ENCODE measurements around the gene SLC49A3. TPM values are rescaled to one million over a fixed set of nuclear protein-coding genes. Genes with fewer than 3 reads are reported as not detected.
"Not testable (repeated sequence)": the region's sequence is repeated elsewhere in the genome, so short reads cannot be mapped to it uniquely, and the experiment has no call there.

SLC49A3 gene
- polyA plus RNA-seq, 4 donors = 3.7 to 7.1 (median 5.0) TPM

DNA sequence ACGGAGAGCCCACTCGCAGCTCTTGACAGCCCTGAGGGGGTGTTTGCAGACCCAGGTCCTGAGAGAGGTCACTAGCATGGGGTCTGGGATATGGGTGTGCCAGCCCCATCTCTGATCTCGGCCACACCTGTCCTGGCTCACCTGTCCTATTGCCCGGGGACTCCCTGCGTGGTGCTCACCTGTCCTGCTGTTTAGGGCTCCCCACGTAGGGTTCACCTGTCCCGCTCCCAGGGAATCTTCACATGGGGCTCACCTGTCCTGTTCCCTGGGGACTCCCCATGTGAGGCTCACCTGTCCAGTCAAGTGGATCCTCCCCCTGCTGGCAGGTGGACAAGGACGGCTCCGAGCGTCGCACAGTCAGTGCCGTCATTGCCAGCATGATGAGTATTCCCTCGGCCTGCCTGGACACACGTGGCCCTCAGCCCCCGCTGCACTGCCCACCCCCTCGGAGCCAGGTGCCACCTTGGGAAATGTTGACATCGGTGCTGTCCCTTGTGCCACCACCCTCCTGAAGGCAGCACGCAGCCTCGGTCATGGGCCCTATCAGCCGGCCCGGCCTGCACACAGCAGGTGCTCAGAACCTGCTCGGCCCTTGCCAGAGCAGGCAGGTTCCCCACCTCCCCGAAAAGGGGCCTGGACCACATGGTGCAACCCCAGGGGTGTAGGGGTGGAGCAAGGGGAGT is 6.3 kb downstream of the SLC49A3 start:
- no peak for DNase-seq (ENCODE audit: low read depth in 4 of 4, low spot score in 2 of 4)

GRCh38 chr4:681736-682451 is 7.1 kb downstream of the SLC49A3 start:
- DNase-seq (ENCODE audit: low read depth in 4 of 4, low spot score in 2 of 4) = no peak

DNA sequence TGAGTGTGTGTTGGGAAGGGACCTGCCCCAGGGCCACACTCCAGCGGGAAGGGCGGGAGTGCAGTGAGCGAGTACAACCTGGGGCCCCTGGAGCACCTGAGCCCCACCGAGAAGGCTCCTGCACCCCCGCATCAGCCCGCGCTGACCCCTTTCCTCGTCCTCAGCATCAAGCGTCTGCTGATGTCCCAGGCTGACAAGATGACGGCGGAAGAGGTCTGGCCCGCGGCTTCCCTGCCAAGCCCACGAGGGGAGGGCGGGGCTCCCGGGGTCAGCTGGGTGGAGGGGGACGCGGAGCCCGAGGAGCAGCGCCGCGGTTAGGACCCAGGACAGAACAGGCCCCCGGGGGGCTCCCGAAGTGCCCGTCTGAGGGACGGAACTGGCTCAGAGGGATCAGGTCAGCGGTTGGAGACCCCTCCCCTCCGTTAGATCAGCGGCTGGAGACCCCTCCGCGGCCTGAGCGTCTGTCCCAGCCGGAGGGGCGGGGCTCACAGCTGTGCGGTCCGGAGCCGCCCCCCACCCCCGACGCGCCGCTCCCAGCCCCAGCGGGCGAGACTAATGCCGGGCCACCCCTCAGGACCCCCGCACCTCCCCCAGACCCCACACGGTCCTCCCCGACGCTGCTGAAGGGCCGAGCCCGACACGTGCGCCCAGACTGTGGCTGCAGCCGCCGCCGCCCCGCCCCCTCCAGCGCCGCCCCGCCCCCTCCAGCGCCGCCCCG is 7.9 kb downstream of the SLC49A3 start:
- no peak for DNase-seq (ENCODE audit: low read depth in 4 of 4, low spot score in 2 of 4)

GRCh38 chr4:680551-680927 is 8.4 kb downstream of the SLC49A3 start:
- no peak for DNase-seq (ENCODE audit: low read depth in 4 of 4, low spot score in 2 of 4)

DNA sequence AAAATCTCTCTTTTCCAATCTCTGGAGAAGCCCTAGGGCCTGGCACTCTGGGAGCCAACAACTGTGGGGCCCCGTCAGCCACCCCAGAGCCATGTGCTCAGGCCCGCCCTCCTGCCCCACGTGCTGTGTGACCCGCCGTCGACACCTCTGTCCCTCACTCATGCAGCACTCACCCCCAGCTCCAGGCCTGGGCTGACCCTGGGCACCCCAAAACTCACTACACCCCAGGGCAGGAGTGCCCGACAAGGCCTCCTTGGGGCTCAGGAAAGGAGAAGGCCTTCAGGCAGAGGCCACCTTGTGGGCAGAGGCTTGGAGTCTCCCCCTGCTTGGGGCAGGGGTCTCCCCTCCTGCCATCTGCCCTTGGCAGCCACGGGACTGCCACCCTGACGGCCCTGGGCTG is 8.9 kb downstream of the SLC49A3 start:
- DNase-seq (ENCODE audit: low read depth in 4 of 4, low spot score in 2 of 4) = no peak

- DNase-seq (ENCODE audit: low read depth in 4 of 4, low spot score in 2 of 4) = no peak
Observed at GRCh38 chr4:679629-680028, 9.3 kb downstream of the SLC49A3 start.

GRCh38 chr4:679104-679481 is 9.9 kb downstream of the SLC49A3 start:
- DNase-seq (ENCODE audit: low read depth in 4 of 4, low spot score in 2 of 4) = no peak

- DNase-seq (ENCODE audit: low read depth in 4 of 4, low spot score in 2 of 4) = no peak
Observed at GRCh38 chr4:678331-679103, 10.4 kb downstream of the SLC49A3 start.

- DNase-seq (ENCODE audit: low read depth in 4 of 4, low spot score in 2 of 4) = no peak
Observed at GRCh38 chr4:677431-678293, 11.3 kb downstream of the SLC49A3 start.

DNA sequence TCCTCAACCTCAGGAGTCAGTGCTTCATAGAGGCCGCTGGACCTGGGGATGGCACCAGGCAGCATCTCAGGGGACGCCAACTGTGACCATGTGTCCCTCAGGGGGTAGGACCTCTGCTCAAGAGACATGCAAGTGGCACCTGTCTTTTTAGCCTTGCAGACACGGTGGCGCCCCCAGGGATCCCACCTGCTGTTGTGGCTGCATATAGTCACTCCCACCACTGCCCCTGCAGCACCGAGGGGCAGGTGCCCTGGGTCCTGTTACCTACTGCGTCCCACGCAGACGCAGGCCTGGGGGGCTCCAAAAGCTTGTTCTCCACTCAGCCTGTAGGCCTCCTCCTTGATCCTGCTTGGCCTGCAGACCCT is 12.1 kb downstream of the SLC49A3 start:
- DNase-seq (ENCODE audit: low read depth in 4 of 4, low spot score in 2 of 4) = no peak

GRCh38 chr4:675980-676870 is 12.7 kb downstream of the SLC49A3 start:
- no peak for DNase-seq (ENCODE audit: low read depth in 4 of 4, low spot score in 2 of 4)

DNA sequence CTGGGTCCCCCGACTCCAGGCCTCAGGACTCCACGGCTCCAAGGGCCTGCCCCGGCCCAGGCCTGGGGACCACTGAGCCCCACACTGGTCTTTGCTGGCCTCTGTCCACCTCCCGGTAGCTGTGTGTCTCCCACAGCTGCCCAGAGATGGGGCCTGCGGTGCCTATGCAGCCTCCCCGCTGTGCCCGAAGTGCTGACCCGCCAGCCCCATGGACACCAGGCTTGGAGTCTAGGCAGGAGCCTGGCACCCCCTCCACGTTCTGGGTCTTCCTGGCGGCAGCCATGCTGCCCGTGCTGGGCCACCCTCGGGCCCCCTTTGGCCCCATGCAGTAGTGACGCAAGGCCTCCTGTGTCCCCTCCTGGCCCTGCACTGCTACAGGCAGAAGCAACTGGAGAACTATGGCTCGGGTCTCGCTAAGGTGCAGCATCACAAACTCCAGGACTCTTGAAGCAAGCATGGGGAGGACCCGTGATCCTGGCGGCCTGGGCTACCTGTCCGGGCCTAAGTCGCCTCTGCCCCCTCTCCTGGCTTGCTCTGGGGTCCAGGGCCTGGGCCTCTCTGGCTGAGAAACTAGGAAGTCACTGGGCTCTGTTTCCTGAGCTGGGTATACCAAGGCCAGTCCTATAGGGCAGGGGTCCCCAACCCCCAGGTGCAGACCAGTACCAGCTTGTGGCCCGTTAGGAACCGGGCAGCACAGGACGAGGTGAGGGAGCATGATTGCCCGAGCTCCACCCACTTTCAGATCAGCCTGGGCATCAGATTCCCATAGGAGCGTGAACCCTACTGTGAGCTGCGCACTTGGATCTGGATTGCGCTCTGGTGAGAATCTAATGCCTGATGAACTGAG is 13.7 kb downstream of the SLC49A3 start:
- DNase-seq (ENCODE audit: low read depth in 4 of 4, low spot score in 2 of 4) = no peak

- peak; percentile 90 to 96 (median 92) for DNase-seq (ENCODE audit: low read depth in 4 of 4, low spot score in 2 of 4)
Observed at GRCh38 chr4:674172-675035, 14.5 kb downstream of the SLC49A3 start, which contains the start of the genes ATP5ME and MYL5. TSS of gene ATP5ME (minus strand) at chr4:674276. CDS start at chr4:674247, 29 bp downstream. TSS of gene MYL5 (plus strand) at chr4:674542. CDS start at chr4:678027, 3,485 bp downstream.

DNA sequence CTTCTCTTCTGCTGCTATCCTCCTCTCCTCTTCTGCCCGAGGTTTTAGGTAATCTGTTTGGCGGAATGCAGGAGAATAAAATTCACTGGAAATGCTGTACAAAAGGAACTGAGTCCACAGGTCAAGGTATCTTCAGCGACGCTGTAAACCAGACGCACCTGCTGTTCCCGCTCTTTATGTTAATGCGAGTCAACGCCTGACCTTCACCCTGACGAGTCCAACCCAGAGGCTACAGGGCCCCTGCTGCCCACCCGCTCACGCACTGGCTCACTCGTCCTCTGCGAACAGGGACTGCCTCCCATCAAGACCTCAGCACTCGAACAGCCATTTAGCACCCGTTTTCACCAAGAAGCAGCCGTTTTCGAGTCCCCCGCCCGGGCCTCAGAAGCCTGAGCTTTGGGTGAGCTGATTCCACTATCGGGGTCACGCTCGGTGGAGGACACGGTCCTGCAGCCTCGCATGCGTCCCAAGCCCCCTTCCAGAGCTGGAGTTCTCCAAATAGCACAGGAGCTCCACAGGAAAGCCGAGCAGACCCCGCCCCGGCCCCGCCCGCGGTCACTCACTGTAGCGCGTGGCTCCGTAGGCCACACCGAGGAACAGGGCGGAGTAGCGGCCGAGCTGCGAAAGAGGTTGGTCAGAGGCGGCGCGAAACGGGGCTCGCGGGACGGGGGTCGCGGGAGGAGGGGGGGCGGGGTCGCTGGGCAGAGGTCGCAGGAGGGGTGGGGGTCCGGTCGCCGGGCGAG is 15.4 kb downstream of the SLC49A3 start:
- DNase-seq (ENCODE audit: low read depth in 4 of 4, low spot score in 2 of 4) = no peak

DNA sequence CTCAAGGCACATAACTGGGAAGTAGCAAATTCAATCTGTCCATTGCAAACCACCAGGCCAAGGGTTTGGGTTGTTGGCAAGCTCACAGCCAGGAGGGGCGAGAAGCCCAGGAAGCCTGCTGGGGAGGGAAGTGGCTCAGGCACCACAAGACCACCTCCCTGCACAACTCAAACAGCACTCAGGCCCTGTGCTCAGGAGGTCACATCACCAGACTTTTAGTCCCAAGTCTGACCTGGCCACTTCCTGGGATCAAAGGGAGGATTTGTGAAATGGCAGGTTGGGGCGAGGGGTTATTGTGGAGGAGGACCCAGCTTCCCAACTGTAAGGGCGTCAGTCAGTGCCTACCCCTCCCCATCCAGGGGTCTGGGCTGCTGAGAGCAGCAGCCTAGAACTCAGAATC is 17.2 kb downstream of the SLC49A3 start:
- DNase-seq (ENCODE audit: low read depth in 4 of 4, low spot score in 2 of 4) = no peak

GRCh38 chr4:669806-670559 is 19.0 kb downstream of the SLC49A3 start:
- DNase-seq (ENCODE audit: low read depth in 4 of 4, low spot score in 2 of 4) = not testable (repeated sequence)
